ENCODE measurements around the gene DPF3. TPM values are rescaled to one million over a fixed set of nuclear protein-coding genes. Genes with fewer than 3 reads are reported as not detected.

The DPF3 gene
- polyA plus RNA-seq, 3 donors from 2014 or later, result 1.5 to 1.8 TPM; not detected in 1

- H3K27ac Mint-ChIP-seq, result no peak overlapping the region
- no peak for DNase-seq
- H3K27me3 Mint-ChIP-seq (ENCODE audit: low read depth in 3 of 3), result peaks cover 0 to 4% (median 0%) of the 10 kb centered on the region in 3 donors
- H3K9me3 Mint-ChIP-seq, result no peaks in the 10 kb centered on the region
- H3K36me3 Mint-ChIP-seq, result peaks cover 0 to 10% (median 6%) of the 10 kb centered on the region in 3 donors
- H3K4me3 Mint-ChIP-seq, result no peak overlapping the region
- H3K4me1 Mint-ChIP-seq, result no peaks in the 10 kb centered on the region
Measured at GRCh38 chr14:72830786-72831594, 62.9 kb downstream of the DPF3 start.

- Mint-ChIP-seq H3K27me3 (ENCODE audit: low read depth in 3 of 3) (peaks cover 0 to 4% (median under 1%) of the 10 kb centered on the region in 3 donors), H3K4me1 (no peaks in the 10 kb centered on the region), H3K4me3 (no peak overlapping the region), H3K27ac (no peak overlapping the region), H3K36me3 (peaks cover 0 to 10% (median 6%) of the 10 kb centered on the region in 3 donors), H3K9me3 (no peaks in the 10 kb centered on the region)
- no peak for DNase-seq
Measured at GRCh38 chr14:72830356-72830755, 63.5 kb downstream of the DPF3 start.

- Mint-ChIP-seq H3K27ac (no peak overlapping the region), H3K36me3 (peaks cover 0 to 10% (median 10%) of the 10 kb centered on the region in 3 donors)
Measured at GRCh38 chr14:72828604-72829003, 65.3 kb downstream of the DPF3 start.

GRCh38 chr14:72826039-72826438 lies 67.9 kb downstream of the DPF3 start:
- Mint-ChIP-seq H3K27ac (no peak overlapping the region), H3K4me1 (peaks cover 2 to 10% of the 10 kb centered on the region in 2 donors), H3K4me3 (no peak overlapping the region), H3K27me3 (ENCODE audit: low read depth in 3 of 3) (peaks cover 0 to 2% (median 0%) of the 10 kb centered on the region in 3 donors), H3K9me3 (peaks cover 0 to 2% (median 0%) of the 10 kb centered on the region in 6 donors), H3K36me3 (peaks cover 0 to 5% (median 2%) of the 10 kb centered on the region in 3 donors)
- no peak for DNase-seq

More at GRCh38 chr14:72828604-72829003, 65.3 kb downstream of the DPF3 start:
- Mint-ChIP-seq H3K27me3 (ENCODE audit: low read depth in 3 of 3) (peaks cover 0 to 2% (median 2%) of the 10 kb centered on the region in 3 donors), H3K9me3 (no peaks in the 10 kb centered on the region), H3K4me1 (no peaks in the 10 kb centered on the region), H3K4me3 (no peak overlapping the region)
- no peak for DNase-seq

- Mint-ChIP-seq H3K36me3 (peaks cover 0 to 5% (median 0%) of the 10 kb centered on the region in 3 donors), H3K27ac (no peak overlapping the region), H3K4me1 (peaks cover 2 to 10% of the 10 kb centered on the region in 2 donors), H3K27me3 (ENCODE audit: low read depth in 3 of 3) (peaks cover 0 to 2% (median 0%) of the 10 kb centered on the region in 3 donors), H3K9me3 (peaks cover 0 to 2% (median 0%) of the 10 kb centered on the region in 6 donors), H3K4me3 (no peak overlapping the region)
- DNase-seq, result no peak
Measured at GRCh38 chr14:72825486-72825885, 68.4 kb downstream of the DPF3 start.

GRCh38 chr14:72824051-72824450 lies 69.8 kb downstream of the DPF3 start:
- Mint-ChIP-seq H3K4me3 (no peak overlapping the region), H3K27me3 (ENCODE audit: low read depth in 3 of 3) (peaks cover 0 to 2% (median 0%) of the 10 kb centered on the region in 3 donors), H3K27ac (no peak overlapping the region), H3K36me3 (peaks cover 0 to 5% (median 2%) of the 10 kb centered on the region in 3 donors), H3K4me1 (peaks cover 2 to 10% of the 10 kb centered on the region in 2 donors), H3K9me3 (peaks cover 0 to 5% (median 2%) of the 10 kb centered on the region in 6 donors)
- no peak for DNase-seq

GRCh38 chr14:72822946-72823611 lies 70.8 kb downstream of the DPF3 start:
- H3K4me3 Mint-ChIP-seq, result no peak overlapping the region
- H3K4me1 Mint-ChIP-seq, result peaks cover 2 to 10% of the 10 kb centered on the region in 2 donors
- H3K36me3 Mint-ChIP-seq, result peaks cover 5 to 6% (median 6%) of the 10 kb centered on the region in 3 donors
- peaks cover 0 to 4% (median 2%) of the 10 kb centered on the region in 3 donors for H3K27me3 Mint-ChIP-seq (ENCODE audit: low read depth in 3 of 3)
- no peak for DNase-seq
- no peak overlapping the region for H3K27ac Mint-ChIP-seq
- peaks cover 0 to 10% (median 4%) of the 10 kb centered on the region in 6 donors for H3K9me3 Mint-ChIP-seq

- H3K27me3 Mint-ChIP-seq (ENCODE audit: low read depth in 3 of 3), result peaks cover 0 to 6% (median 2%) of the 10 kb centered on the region in 3 donors
Measured at GRCh38 chr14:72818998-72819397, 74.9 kb downstream of the DPF3 start.

GRCh38 chr14:72816287-72816686 lies 77.6 kb downstream of the DPF3 start:
- Mint-ChIP-seq H3K4me1 (no peaks in the 10 kb centered on the region), H3K27me3 (ENCODE audit: low read depth in 3 of 3) (peaks cover 3 to 6% (median 4%) of the 10 kb centered on the region in 3 donors), H3K4me3 (no peak overlapping the region), H3K27ac (no peak overlapping the region), H3K9me3 (peaks cover 0 to 15% (median 4%) of the 10 kb centered on the region in 6 donors), H3K36me3 (peaks cover 0 to 6% (median 6%) of the 10 kb centered on the region in 3 donors)
- no peak for DNase-seq

More at GRCh38 chr14:72818998-72819397, 74.9 kb downstream of the DPF3 start:
- no peak overlapping the region for H3K4me3 Mint-ChIP-seq
- peak overlapping the region in 1 of 6 donors; percentile 64 for H3K27ac Mint-ChIP-seq
- no peak for DNase-seq
- peaks cover 5 to 6% (median 6%) of the 10 kb centered on the region in 3 donors for H3K36me3 Mint-ChIP-seq
- peaks cover 2 to 10% of the 10 kb centered on the region in 2 donors for H3K4me1 Mint-ChIP-seq
- H3K9me3 Mint-ChIP-seq, result peaks cover 0 to 15% (median 4%) of the 10 kb centered on the region in 6 donors

- Mint-ChIP-seq H3K4me1 (peaks cover 2 to 6% of the 10 kb centered on the region in 2 donors), H3K27ac (no peak overlapping the region), H3K9me3 (peaks cover 0 to 15% (median 4%) of the 10 kb centered on the region in 6 donors), H3K27me3 (ENCODE audit: low read depth in 3 of 3) (peaks cover 3 to 8% (median 4%) of the 10 kb centered on the region in 3 donors), H3K36me3 (peaks cover 0 to 6% (median 6%) of the 10 kb centered on the region in 3 donors), H3K4me3 (no peak overlapping the region)
- no peak for DNase-seq
Measured at GRCh38 chr14:72815430-72815829, 78.5 kb downstream of the DPF3 start.

- no peak overlapping the region for H3K4me3 Mint-ChIP-seq
- H3K27ac Mint-ChIP-seq, result no peak overlapping the region
- DNase-seq, result no peak
- no peaks in the 10 kb centered on the region for H3K9me3 Mint-ChIP-seq
- H3K27me3 Mint-ChIP-seq (ENCODE audit: low read depth in 3 of 3), result peaks cover 4 to 10% (median 4%) of the 10 kb centered on the region in 3 donors
- peaks cover 8 to 15% of the 10 kb centered on the region in 2 donors for H3K4me1 Mint-ChIP-seq
- H3K36me3 Mint-ChIP-seq, result peaks cover 0 to 4% (median 0%) of the 10 kb centered on the region in 3 donors
Measured at GRCh38 chr14:72812292-72812851, 81.5 kb downstream of the DPF3 start.

- Mint-ChIP-seq H3K4me1 (peaks cover 8 to 15% of the 10 kb centered on the region in 2 donors), H3K27ac (peak overlapping the region in 4 of 6 donors; percentile 1 to 76 (median 36)), H3K9me3 (no peaks in the 10 kb centered on the region), H3K27me3 (ENCODE audit: low read depth in 3 of 3) (peaks cover 4 to 8% (median 6%) of the 10 kb centered on the region in 3 donors), H3K4me3 (peak overlapping the region in 3 of 5 donors; percentile 30 to 53 (median 36)), H3K36me3 (peaks cover 0 to 4% (median 0%) of the 10 kb centered on the region in 3 donors)
- DNase-seq, result peak in 2 of 3 donors; percentile 35 to 47
Measured at GRCh38 chr14:72810201-72810600, 83.7 kb downstream of the DPF3 start.

GRCh38 chr14:72809063-72809462 lies 84.8 kb downstream of the DPF3 start:
- H3K4me3 Mint-ChIP-seq, result no peak overlapping the region
- H3K36me3 Mint-ChIP-seq, result peaks cover 0 to 4% (median 0%) of the 10 kb centered on the region in 3 donors
- no peak for DNase-seq
- H3K4me1 Mint-ChIP-seq, result peaks cover 8 to 15% of the 10 kb centered on the region in 2 donors
- H3K27me3 Mint-ChIP-seq (ENCODE audit: low read depth in 3 of 3), result peaks cover 4 to 8% (median 6%) of the 10 kb centered on the region in 3 donors
- peak overlapping the region in 1 of 6 donors; percentile 38 for H3K27ac Mint-ChIP-seq
- no peaks in the 10 kb centered on the region for H3K9me3 Mint-ChIP-seq

Data from immature natural killer cell (primary cell).